ENCODE measurements around the gene RACK1.
"Not testable (repeated sequence)": the region's sequence is repeated elsewhere in the genome, so short reads cannot be mapped to it uniquely, and the experiment has no call there.

Gene RACK1

DNA sequence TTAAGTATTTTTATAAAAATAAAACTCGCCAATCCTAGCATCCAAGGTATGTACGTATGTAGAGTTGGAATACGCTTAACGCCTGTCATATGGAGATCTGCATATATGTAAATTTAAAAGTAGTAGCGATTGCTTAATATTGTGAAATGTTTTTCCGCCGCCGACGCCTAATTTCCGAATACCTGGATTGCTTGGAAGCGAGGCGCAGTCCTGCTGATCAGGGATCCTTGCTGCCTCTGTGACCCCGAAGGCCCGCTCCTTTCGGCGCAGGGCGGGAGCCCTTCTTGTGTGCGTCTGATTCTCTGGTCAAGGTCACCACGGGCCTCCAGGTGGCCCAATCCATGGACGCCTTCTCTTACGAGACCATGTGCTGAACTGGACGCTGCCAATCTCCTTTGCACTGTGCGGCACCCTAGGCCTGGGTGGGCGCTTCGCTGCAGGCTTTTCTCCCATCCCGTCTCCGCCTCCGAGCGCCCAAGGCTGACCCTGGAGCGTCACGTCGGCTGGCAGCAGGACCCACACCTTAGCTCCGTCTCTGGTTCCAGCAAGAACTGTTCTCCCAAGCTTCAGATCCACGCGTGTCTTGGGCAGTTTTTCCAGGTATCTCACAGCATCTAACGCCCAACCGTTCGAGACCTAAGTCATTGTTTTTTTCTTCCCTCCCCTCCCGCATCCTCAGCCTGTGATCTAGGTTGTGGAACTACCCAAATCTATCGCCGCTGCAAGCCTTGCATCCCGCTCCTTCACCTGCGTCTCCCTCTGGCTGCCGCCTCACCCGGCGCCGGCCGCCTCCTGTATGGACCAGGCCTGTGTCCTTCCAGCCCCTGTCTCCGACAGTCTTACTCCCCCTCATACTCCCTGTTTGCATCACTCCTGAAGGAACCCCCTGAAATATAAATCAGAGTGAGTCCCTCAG is 24.2 kb downstream of the RACK1 start:
- Histone ChIP-seq H3K27ac (ENCODE audit: low read depth, low read length) (no peak overlapping the region), H3K27me3 (ENCODE audit: control insufficient read depth, insufficient read depth, low read length) (peaks cover 13% of the 10 kb centered on the region), H3K4me1 (ENCODE audit: control insufficient read depth, insufficient read depth, low read length) (no peaks in the 10 kb centered on the region), H3K9me3 (ENCODE audit: control insufficient read depth, insufficient read depth, low read length) (no peaks in the 10 kb centered on the region), H3K4me3 (ENCODE audit: low read depth, low read length) (no peak overlapping the region), H3K9ac (ENCODE audit: low read depth, low read length) (no peak overlapping the region), H3K36me3 (ENCODE audit: control insufficient read depth, insufficient read depth, low read length) (no peaks in the 10 kb centered on the region)

- H3K9ac ChIP-seq (ENCODE audit: low read depth, low read length) = no peak overlapping the region
- no peak overlapping the region for H3K27ac ChIP-seq (ENCODE audit: low read depth, low read length)
- no peaks in the 10 kb centered on the region for H3K9me3 ChIP-seq (ENCODE audit: control insufficient read depth, insufficient read depth, low read length)
- peak overlapping the region; percentile 80 for H3K4me3 ChIP-seq (ENCODE audit: low read depth, low read length)
- no peaks in the 10 kb centered on the region for H3K4me1 ChIP-seq (ENCODE audit: control insufficient read depth, insufficient read depth, low read length)
- H3K27me3 ChIP-seq (ENCODE audit: control insufficient read depth, insufficient read depth, low read length) = peaks cover 13% of the 10 kb centered on the region
- H3K36me3 ChIP-seq (ENCODE audit: control insufficient read depth, insufficient read depth, low read length) = no peaks in the 10 kb centered on the region
Observed at GRCh38 chr5:181218795-181219124, 24.9 kb downstream of the RACK1 start.

- no peak overlapping the region for H3K27ac ChIP-seq (ENCODE audit: low read depth, low read length)
- H3K27me3 ChIP-seq (ENCODE audit: control insufficient read depth, insufficient read depth, low read length) = peaks cover 13% of the 10 kb centered on the region
- H3K9me3 ChIP-seq (ENCODE audit: control insufficient read depth, insufficient read depth, low read length) = no peaks in the 10 kb centered on the region
- no peaks in the 10 kb centered on the region for H3K36me3 ChIP-seq (ENCODE audit: control insufficient read depth, insufficient read depth, low read length)
- peak overlapping the region; percentile 80 for H3K4me3 ChIP-seq (ENCODE audit: low read depth, low read length)
- no peaks in the 10 kb centered on the region for H3K4me1 ChIP-seq (ENCODE audit: control insufficient read depth, insufficient read depth, low read length)
- no peak overlapping the region for H3K9ac ChIP-seq (ENCODE audit: low read depth, low read length)
Observed at GRCh38 chr5:181217803-181218062, 26.0 kb downstream of the RACK1 start.

- Histone ChIP-seq H3K36me3 (ENCODE audit: control insufficient read depth, insufficient read depth, low read length) (no peaks in the 10 kb centered on the region), H3K27me3 (ENCODE audit: control insufficient read depth, insufficient read depth, low read length) (peaks cover 13% of the 10 kb centered on the region), H3K27ac (ENCODE audit: low read depth, low read length) (no peak overlapping the region), H3K9me3 (ENCODE audit: control insufficient read depth, insufficient read depth, low read length) (no peaks in the 10 kb centered on the region), H3K4me1 (ENCODE audit: control insufficient read depth, insufficient read depth, low read length) (no peaks in the 10 kb centered on the region), H3K9ac (ENCODE audit: low read depth, low read length) (no peak overlapping the region), H3K4me3 (ENCODE audit: low read depth, low read length) (peak overlapping the region; percentile 80)
Observed at GRCh38 chr5:181217111-181217802, 26.4 kb downstream of the RACK1 start.

- no peaks in the 10 kb centered on the region for H3K9me3 ChIP-seq (ENCODE audit: control insufficient read depth, insufficient read depth, low read length)
- H3K27ac ChIP-seq (ENCODE audit: low read depth, low read length) = no peak overlapping the region
- H3K4me1 ChIP-seq (ENCODE audit: control insufficient read depth, insufficient read depth, low read length) = no peaks in the 10 kb centered on the region
- no peaks in the 10 kb centered on the region for H3K36me3 ChIP-seq (ENCODE audit: control insufficient read depth, insufficient read depth, low read length)
- no peak overlapping the region for H3K9ac ChIP-seq (ENCODE audit: low read depth, low read length)
- peak overlapping the region; percentile 80 for H3K4me3 ChIP-seq (ENCODE audit: low read depth, low read length)
- H3K27me3 ChIP-seq (ENCODE audit: control insufficient read depth, insufficient read depth, low read length) = peaks cover 13% of the 10 kb centered on the region
Observed at GRCh38 chr5:181215997-181216989, 27.4 kb downstream of the RACK1 start.

DNA sequence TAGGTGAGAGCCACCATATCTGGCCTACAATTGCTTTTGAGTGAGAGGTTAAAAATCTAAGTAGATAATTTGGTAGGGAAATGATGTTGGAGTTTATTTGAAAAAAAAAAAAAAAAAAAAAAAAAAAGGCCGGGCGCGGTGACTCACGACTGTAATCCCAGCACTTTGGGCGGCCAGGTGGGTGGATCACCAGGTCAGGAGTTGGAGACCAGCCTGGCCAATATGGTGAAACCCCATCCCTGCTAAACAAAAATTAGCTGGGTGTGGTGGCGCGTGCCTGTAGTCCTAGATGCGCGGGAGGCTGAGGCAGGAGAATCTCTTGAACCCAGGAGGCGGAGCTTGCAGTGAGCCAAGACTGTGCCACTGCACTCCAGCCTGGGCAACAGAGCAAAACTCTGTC is 29.5 kb downstream of the RACK1 start:
- H3K9ac ChIP-seq (ENCODE audit: low read depth, low read length); H3K9me3 ChIP-seq (ENCODE audit: control insufficient read depth, insufficient read depth, low read length); H3K4me3 ChIP-seq (ENCODE audit: low read depth, low read length); H3K27ac ChIP-seq (ENCODE audit: low read depth, low read length); H3K36me3 ChIP-seq (ENCODE audit: control insufficient read depth, insufficient read depth, low read length); H3K4me1 ChIP-seq (ENCODE audit: control insufficient read depth, insufficient read depth, low read length): not testable (repeated sequence)
- peaks cover 13% of the 10 kb centered on the region for H3K27me3 ChIP-seq (ENCODE audit: control insufficient read depth, insufficient read depth, low read length)

DNA sequence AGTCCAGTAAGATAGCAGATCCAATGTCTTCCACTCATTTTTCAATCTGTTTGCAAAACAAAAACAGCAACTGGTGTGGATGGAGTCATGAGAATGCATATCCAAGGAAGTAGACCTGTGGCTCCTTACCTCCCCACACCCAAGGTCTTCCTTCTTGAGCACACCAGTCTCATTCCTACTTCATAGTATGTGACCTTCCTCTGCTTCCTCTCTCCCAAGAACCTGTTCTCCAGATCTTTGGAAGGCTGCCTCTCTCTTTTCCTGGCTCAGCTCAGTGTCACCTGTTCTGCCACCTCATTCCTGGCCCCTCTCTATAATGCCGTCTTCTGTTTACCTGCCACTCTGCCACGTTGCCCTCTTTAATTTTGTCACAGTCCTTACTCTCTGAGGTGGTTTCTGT is 30.8 kb downstream of the RACK1 start:
- H3K9ac ChIP-seq (ENCODE audit: low read depth, low read length) = no peak overlapping the region
- H3K27ac ChIP-seq (ENCODE audit: low read depth, low read length) = no peak overlapping the region
- H3K9me3 ChIP-seq (ENCODE audit: control insufficient read depth, insufficient read depth, low read length) = no peaks in the 10 kb centered on the region
- H3K27me3 ChIP-seq (ENCODE audit: control insufficient read depth, insufficient read depth, low read length) = peaks cover 13% of the 10 kb centered on the region
- no peak overlapping the region for H3K4me3 ChIP-seq (ENCODE audit: low read depth, low read length)
- no peaks in the 10 kb centered on the region for H3K4me1 ChIP-seq (ENCODE audit: control insufficient read depth, insufficient read depth, low read length)
- no peaks in the 10 kb centered on the region for H3K36me3 ChIP-seq (ENCODE audit: control insufficient read depth, insufficient read depth, low read length)

DNA sequence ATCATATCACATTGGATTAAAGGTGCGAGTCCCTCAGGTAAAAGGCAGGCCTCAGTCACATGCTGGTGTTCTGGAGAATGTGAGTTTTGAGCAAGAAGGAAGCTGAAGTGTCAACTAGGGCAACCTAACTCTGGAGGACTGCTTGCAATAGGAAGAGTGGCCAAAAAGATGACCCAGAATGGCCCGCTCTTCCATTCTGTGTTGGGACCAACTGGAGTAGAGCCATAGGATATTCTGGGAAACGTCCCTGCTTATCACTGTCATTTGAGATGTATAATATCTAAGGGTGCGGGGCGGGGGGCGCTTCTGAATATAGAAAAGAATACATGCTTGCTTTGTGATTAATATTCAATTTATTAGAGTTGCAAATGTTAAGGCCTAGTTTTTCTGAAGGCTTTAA is 31.6 kb downstream of the RACK1 start:
- Histone ChIP-seq H3K9me3 (ENCODE audit: control insufficient read depth, insufficient read depth, low read length) (no peaks in the 10 kb centered on the region), H3K27ac (ENCODE audit: low read depth, low read length) (no peak overlapping the region), H3K36me3 (ENCODE audit: control insufficient read depth, insufficient read depth, low read length) (no peaks in the 10 kb centered on the region), H3K4me1 (ENCODE audit: control insufficient read depth, insufficient read depth, low read length) (no peaks in the 10 kb centered on the region), H3K9ac (ENCODE audit: low read depth, low read length) (no peak overlapping the region), H3K4me3 (ENCODE audit: low read depth, low read length) (no peak overlapping the region), H3K27me3 (ENCODE audit: control insufficient read depth, insufficient read depth, low read length) (peaks cover 10% of the 10 kb centered on the region)

DNA sequence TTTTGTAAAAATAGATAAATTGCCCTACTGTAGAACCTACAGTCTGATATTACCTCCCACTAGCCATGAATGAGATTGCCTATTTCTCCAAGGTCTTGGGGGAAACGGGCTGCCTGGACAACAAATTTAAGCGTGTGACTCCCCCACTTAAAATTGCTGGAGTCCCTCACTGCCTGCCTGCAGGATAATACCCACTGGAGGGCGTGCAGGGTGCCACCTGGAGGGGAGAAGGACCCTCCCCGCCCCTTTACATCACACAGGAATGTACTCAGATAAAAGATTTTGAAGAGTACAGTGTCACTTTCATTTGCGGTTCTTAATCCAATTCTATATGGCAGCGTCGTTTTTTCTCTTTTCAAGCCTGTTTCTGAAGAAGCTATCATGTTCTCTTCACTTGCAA is 32.5 kb downstream of the RACK1 start:
- H3K9ac ChIP-seq (ENCODE audit: low read depth, low read length) = no peak overlapping the region

DNA sequence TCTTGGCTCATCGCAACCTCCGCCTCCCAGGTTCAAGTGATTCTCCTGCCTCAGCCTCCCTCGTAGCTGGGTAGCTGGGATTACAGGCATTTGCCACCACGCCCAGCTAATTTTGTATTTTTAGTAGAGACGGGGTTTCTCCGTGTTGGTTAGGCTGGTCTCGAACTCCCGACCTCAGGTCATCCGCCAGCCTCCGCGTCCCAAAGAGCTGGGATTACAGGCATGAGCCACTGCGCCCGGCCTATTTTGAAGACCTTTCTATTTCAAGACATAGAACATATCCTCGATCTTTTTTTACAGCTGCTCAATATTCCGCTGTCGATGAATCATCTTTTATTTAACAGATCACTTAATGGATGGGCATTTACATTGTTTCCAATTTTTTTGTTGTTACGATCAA is 33.0 kb downstream of the RACK1 start:
- H3K9me3 ChIP-seq (ENCODE audit: control insufficient read depth, insufficient read depth, low read length); H3K4me3 ChIP-seq (ENCODE audit: low read depth, low read length); H3K27ac ChIP-seq (ENCODE audit: low read depth, low read length); H3K4me1 ChIP-seq (ENCODE audit: control insufficient read depth, insufficient read depth, low read length); H3K27me3 ChIP-seq (ENCODE audit: control insufficient read depth, insufficient read depth, low read length); H3K9ac ChIP-seq (ENCODE audit: low read depth, low read length); H3K36me3 ChIP-seq (ENCODE audit: control insufficient read depth, insufficient read depth, low read length): not testable (repeated sequence)

More for the DNA sequence above, 32.5 kb downstream of the RACK1 start:
- Histone ChIP-seq H3K36me3 (ENCODE audit: control insufficient read depth, insufficient read depth, low read length) (no peaks in the 10 kb centered on the region), H3K4me1 (ENCODE audit: control insufficient read depth, insufficient read depth, low read length) (no peaks in the 10 kb centered on the region), H3K9me3 (ENCODE audit: control insufficient read depth, insufficient read depth, low read length) (no peaks in the 10 kb centered on the region), H3K27me3 (ENCODE audit: control insufficient read depth, insufficient read depth, low read length) (peaks cover 7% of the 10 kb centered on the region), H3K4me3 (ENCODE audit: low read depth, low read length) (no peak overlapping the region), H3K27ac (ENCODE audit: low read depth, low read length) (no peak overlapping the region)

DNA sequence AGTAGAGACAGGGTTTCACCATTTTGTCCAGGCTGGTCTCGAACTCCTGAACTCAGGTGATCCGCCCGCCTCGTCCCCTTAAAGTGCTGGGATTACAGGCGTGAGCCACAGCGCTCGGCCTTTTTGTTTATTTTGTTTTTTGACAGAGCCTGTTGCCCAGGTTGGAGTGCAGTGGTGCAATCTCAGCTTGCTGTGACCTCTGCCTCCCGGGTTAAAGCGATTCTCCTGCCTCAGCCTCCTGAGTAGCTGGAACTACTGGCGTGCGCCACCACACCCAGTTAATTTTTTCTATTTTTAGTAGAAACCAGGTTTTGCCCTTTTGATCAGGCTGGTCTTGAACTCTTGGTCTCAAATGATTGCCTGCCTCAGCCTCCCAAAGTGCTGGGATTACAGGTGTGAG is 33.6 kb downstream of the RACK1 start:
- H3K9ac ChIP-seq (ENCODE audit: low read depth, low read length); H3K4me3 ChIP-seq (ENCODE audit: low read depth, low read length); H3K9me3 ChIP-seq (ENCODE audit: control insufficient read depth, insufficient read depth, low read length); H3K36me3 ChIP-seq (ENCODE audit: control insufficient read depth, insufficient read depth, low read length); H3K27ac ChIP-seq (ENCODE audit: low read depth, low read length); H3K4me1 ChIP-seq (ENCODE audit: control insufficient read depth, insufficient read depth, low read length): not testable (repeated sequence)
- peaks cover 14% of the 10 kb centered on the region for H3K27me3 ChIP-seq (ENCODE audit: control insufficient read depth, insufficient read depth, low read length)
